ENCODE data around the gene MOGAT2.

The MOGAT2 gene

GRCh38 chr11:75771646-75772410 is 54.2 kb downstream of the MOGAT2 start:
- DNase-seq (ENCODE audit: low read depth): peak; percentile 86
- H3K4me3 ChIP-seq (ENCODE audit: low read length): no peak overlapping the region
- no peak for TF ChIP-seq CTCF (IDR thresholded peaks at IDR 0.05; ENCODE audit: insufficient read depth, low read depth, low read length, missing control alignments)

- DNase-seq (ENCODE audit: low read depth): peak; percentile 35
- no peak for TF ChIP-seq CTCF (IDR thresholded peaks at IDR 0.05; ENCODE audit: insufficient read depth, low read depth, low read length, missing control alignments)
- no peak overlapping the region for H3K4me3 ChIP-seq (ENCODE audit: low read length)
Observed at GRCh38 chr11:75773595-75774353, 56.1 kb downstream of the MOGAT2 start.

GRCh38 chr11:75775056-75775455 is 57.4 kb downstream of the MOGAT2 start:
- TF ChIP-seq CTCF (IDR thresholded peaks at IDR 0.05; ENCODE audit: insufficient read depth, low read depth, low read length, missing control alignments): no peak
- H3K4me3 ChIP-seq (ENCODE audit: low read length): no peak overlapping the region
- DNase-seq (ENCODE audit: low read depth): no peak

GRCh38 chr11:75776546-75776945 is 58.9 kb downstream of the MOGAT2 start:
- no peak for TF ChIP-seq CTCF (IDR thresholded peaks at IDR 0.05; ENCODE audit: insufficient read depth, low read depth, low read length, missing control alignments)
- no peak overlapping the region for H3K4me3 ChIP-seq (ENCODE audit: low read length)
- DNase-seq (ENCODE audit: low read depth): no peak

GRCh38 chr11:75777461-75778110 is 59.9 kb downstream of the MOGAT2 start:
- TF ChIP-seq CTCF (IDR thresholded peaks at IDR 0.05; ENCODE audit: insufficient read depth, low read depth, low read length, missing control alignments): no peak
- no peak for DNase-seq (ENCODE audit: low read depth)
- H3K4me3 ChIP-seq (ENCODE audit: low read length): no peak overlapping the region

GRCh38 chr11:75778962-75779361 is 61.3 kb downstream of the MOGAT2 start:
- no peak overlapping the region for H3K4me3 ChIP-seq (ENCODE audit: low read length)
- DNase-seq (ENCODE audit: low read depth): no peak
- no peak for TF ChIP-seq CTCF (IDR thresholded peaks at IDR 0.05; ENCODE audit: insufficient read depth, low read depth, low read length, missing control alignments)
